ENCODE measurements around the gene SEMA6D. TPM values are rescaled to one million over a fixed set of nuclear protein-coding genes. Genes with fewer than 3 reads are reported as not detected.

The SEMA6D gene, protein sequence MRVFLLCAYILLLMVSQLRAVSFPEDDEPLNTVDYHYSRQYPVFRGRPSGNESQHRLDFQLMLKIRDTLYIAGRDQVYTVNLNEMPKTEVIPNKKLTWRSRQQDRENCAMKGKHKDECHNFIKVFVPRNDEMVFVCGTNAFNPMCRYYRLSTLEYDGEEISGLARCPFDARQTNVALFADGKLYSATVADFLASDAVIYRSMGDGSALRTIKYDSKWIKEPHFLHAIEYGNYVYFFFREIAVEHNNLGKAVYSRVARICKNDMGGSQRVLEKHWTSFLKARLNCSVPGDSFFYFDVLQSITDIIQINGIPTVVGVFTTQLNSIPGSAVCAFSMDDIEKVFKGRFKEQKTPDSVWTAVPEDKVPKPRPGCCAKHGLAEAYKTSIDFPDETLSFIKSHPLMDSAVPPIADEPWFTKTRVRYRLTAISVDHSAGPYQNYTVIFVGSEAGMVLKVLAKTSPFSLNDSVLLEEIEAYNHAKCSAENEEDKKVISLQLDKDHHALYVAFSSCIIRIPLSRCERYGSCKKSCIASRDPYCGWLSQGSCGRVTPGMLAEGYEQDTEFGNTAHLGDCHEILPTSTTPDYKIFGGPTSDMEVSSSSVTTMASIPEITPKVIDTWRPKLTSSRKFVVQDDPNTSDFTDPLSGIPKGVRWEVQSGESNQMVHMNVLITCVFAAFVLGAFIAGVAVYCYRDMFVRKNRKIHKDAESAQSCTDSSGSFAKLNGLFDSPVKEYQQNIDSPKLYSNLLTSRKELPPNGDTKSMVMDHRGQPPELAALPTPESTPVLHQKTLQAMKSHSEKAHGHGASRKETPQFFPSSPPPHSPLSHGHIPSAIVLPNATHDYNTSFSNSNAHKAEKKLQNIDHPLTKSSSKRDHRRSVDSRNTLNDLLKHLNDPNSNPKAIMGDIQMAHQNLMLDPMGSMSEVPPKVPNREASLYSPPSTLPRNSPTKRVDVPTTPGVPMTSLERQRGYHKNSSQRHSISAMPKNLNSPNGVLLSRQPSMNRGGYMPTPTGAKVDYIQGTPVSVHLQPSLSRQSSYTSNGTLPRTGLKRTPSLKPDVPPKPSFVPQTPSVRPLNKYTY
- total RNA-seq (2022) = 0.65 and 1.1 TPM in 2 replicates
- Bru-seq, nascent RNA = percentile 13 among the genes with signal in this experiment
- BruChase-seq, experiment 1, labeled RNA remaining after a 6-hour chase = percentile 6 among the genes with signal in this experiment
- percentile 10 among the genes with signal in this experiment for BruChase-seq, experiment 2, labeled RNA remaining after a 2-hour chase
- long read RNA-seq = 0 reads

DNA sequence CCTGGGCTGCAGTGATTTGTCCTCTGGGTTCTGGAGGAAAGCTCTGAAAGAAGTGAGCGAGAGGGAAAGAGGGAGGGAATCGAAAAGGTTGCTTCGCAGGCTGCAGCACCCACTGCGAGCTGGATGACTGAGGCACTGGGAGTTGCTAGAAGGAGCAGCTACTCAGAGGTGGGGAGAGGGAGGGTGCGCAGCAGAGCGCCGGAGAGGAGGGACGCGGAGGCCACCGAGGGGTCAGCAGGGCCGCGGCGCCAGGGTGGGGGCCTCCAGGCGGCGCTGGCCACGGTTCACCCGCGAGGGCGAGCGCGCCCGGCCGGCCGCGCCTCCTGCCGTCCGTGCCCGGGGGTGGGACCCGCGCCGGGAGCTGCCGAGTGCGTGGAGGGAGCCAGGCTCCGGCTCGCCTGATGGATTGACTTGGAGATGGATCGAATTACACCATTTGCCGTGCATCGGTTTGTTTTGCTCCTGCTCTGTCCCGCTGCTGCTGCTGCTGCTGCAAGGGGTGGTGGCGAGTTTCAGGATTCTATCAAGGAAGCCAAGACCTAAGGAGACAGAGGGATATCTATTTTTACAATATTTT, at the start of gene SEMA6D:
Gene SEMA6D (plus strand): TSS at position 470 of the 577 bp plus-strand sequence. CDS start 42,294 bp downstream, outside the sequence.
- H3K9me3 Mint-ChIP-seq (ENCODE audit: unreplicated experiment) = no peaks in the 10 kb centered on the region
- BruUV-seq (replicated peaks) = no TSS peak
- CTCF ChIA-PET = interaction anchor here (0.5 to 3.1 kb wide), 31 partner anchors 9 to 1519 kb away, joined by 3 to 15 read pairs (median 3); no protein-coding TSS in a partner anchor
- H3K4me3 Mint-ChIP-seq (ENCODE audit: unreplicated experiment) = peak within 1 kb of the TSS; percentile 81
- peaks cover 5% of the 10 kb centered on the region for H3K4me1 Mint-ChIP-seq (ENCODE audit: insufficient read depth, unreplicated experiment)
- intact Hi-C loops (cut with micrococcal nuclease) = loop anchor here (1.0 to 10.0 kb wide), 4 partner anchors 104 to 521 kb away; no protein-coding TSS in a partner anchor
- TF ChIP-seq, protein P1, sequence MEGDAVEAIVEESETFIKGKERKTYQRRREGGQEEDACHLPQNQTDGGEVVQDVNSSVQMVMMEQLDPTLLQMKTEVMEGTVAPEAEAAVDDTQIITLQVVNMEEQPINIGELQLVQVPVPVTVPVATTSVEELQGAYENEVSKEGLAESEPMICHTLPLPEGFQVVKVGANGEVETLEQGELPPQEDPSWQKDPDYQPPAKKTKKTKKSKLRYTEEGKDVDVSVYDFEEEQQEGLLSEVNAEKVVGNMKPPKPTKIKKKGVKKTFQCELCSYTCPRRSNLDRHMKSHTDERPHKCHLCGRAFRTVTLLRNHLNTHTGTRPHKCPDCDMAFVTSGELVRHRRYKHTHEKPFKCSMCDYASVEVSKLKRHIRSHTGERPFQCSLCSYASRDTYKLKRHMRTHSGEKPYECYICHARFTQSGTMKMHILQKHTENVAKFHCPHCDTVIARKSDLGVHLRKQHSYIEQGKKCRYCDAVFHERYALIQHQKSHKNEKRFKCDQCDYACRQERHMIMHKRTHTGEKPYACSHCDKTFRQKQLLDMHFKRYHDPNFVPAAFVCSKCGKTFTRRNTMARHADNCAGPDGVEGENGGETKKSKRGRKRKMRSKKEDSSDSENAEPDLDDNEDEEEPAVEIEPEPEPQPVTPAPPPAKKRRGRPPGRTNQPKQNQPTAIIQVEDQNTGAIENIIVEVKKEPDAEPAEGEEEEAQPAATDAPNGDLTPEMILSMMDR (IDR thresholded peaks at IDR 0.05; ENCODE audit: unreplicated experiment) = peak; percentile 40
- H3K27me3 Mint-ChIP-seq (ENCODE audit: insufficient read depth, unreplicated experiment) = no peaks in the 10 kb centered on the region
- no peaks in the 10 kb centered on the region for H3K36me3 Mint-ChIP-seq (ENCODE audit: insufficient read depth, unreplicated experiment)
- POLR2A ChIA-PET = interaction anchor here (0.6 to 3.1 kb wide), 17 partner anchors 13 to 534 kb away, joined by 3 to 16 read pairs (median 3); no protein-coding TSS in a partner anchor
- peak within 1 kb of the TSS; percentile 25 for H3K27ac Mint-ChIP-seq (ENCODE audit: low read depth, unreplicated experiment)
- DNase-seq (ENCODE audit: unreplicated experiment) = peak; percentile 73

DNA sequence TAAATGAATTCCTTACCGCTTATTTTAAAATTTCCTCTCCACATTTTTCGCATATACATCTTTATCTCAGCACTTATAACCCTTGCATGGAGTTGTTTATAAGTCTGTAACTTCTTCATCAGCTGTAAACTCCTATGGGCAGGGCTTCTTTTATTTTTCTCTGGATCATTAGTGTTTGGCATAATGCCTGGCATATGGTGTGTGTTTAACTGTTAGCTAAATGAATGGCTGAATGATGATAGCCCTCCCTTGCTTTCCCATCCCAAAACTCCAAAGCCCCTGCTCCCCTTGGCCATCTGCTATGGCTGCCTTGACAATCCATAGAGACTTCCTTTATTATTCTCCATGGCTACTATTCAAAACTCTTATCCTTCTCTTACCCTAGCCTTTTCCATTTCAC, 48.1 kb upstream of the SEMA6D start:
- no peak overlapping the region for H3K27ac Mint-ChIP-seq (ENCODE audit: low read depth, unreplicated experiment)
- peaks cover 5% of the 10 kb centered on the region for H3K4me1 Mint-ChIP-seq (ENCODE audit: insufficient read depth, unreplicated experiment)
- no peak for DNase-seq (ENCODE audit: unreplicated experiment)
- no TSS peak for BruUV-seq (replicated peaks)
- H3K9me3 Mint-ChIP-seq (ENCODE audit: unreplicated experiment) = no peaks in the 10 kb centered on the region
- TF ChIP-seq, protein P1 (IDR thresholded peaks at IDR 0.05; ENCODE audit: unreplicated experiment) = no peak
- intact Hi-C loops (cut with micrococcal nuclease) = no loop called here
- H3K36me3 Mint-ChIP-seq (ENCODE audit: insufficient read depth, unreplicated experiment) = no peaks in the 10 kb centered on the region
- H3K4me3 Mint-ChIP-seq (ENCODE audit: unreplicated experiment) = no peak overlapping the region
- ChIA-PET POLR2A (no interaction called here), CTCF (interaction anchor here (1.0 kb wide), 1 partner anchor 9 kb away, joined by 4 read pairs; no protein-coding TSS in a partner anchor)
- H3K27me3 Mint-ChIP-seq (ENCODE audit: insufficient read depth, unreplicated experiment) = no peaks in the 10 kb centered on the region

DNA sequence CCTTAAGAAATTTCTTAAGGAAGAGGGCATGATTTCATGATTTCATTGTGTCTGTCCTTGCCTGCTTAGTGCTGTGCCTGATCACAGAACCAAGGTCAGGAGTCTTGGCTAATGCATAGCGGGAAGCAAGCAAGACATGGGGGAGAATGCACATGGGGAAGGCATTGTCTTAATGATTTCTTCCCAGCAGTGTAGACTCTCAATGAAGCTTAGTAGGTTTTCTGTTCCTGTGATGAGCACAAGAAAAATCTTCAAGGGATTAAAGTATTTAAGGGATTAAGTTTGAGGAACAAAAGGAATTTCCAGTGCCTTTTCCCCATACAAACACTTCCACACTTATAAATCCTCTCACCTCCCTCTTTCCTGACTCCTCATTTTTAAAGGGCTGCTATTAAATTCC, 46.9 kb upstream of the SEMA6D start:
- Mint-ChIP-seq H3K27me3 (ENCODE audit: insufficient read depth, unreplicated experiment) (no peaks in the 10 kb centered on the region), H3K4me3 (ENCODE audit: unreplicated experiment) (no peak overlapping the region), H3K4me1 (ENCODE audit: insufficient read depth, unreplicated experiment) (peaks cover 5% of the 10 kb centered on the region), H3K27ac (ENCODE audit: low read depth, unreplicated experiment) (no peak overlapping the region), H3K9me3 (ENCODE audit: unreplicated experiment) (no peaks in the 10 kb centered on the region), H3K36me3 (ENCODE audit: insufficient read depth, unreplicated experiment) (no peaks in the 10 kb centered on the region)
- intact Hi-C loops (cut with micrococcal nuclease) = no loop called here
- no peak for DNase-seq (ENCODE audit: unreplicated experiment)
- BruUV-seq (replicated peaks) = no TSS peak
- POLR2A ChIA-PET = no interaction called here
- CTCF ChIA-PET = no interaction called here
- TF ChIP-seq, protein P1 (IDR thresholded peaks at IDR 0.05; ENCODE audit: unreplicated experiment) = no peak
